Nephron (organoid): ENCODE results near the gene ABLIM3.

ENCODE experiments used
- H3K27ac Mint-ChIP-seq, 3 experiments: 2 replicates each; pipeline ENCODE4 v1.8.0; 2020; ENCODE audit warnings: mixed read lengths in 3 of 3, mild to moderate bottlenecking in 2 of 3, moderate library complexity in 1 of 3
- H3K27me3 Mint-ChIP-seq: 2 replicates; pipeline ENCODE4 v1.8.0; 2021; ENCODE audit warnings: low read depth, mild to moderate bottlenecking, moderate library complexity, mixed read lengths
- H3K36me3 Mint-ChIP-seq: 2 replicates; pipeline ENCODE4 v1.8.0; 2020; ENCODE audit warnings: low read depth, mixed read lengths
- H3K4me1 Mint-ChIP-seq: 2 replicates; pipeline ENCODE4 v1.8.0; 2020; ENCODE audit warnings: mixed read lengths
- H3K4me3 Mint-ChIP-seq, 3 experiments: 2 replicates each; pipeline ENCODE4 v1.8.0; 2020; ENCODE audit warnings: mild to moderate bottlenecking in 3 of 3, mixed read lengths in 3 of 3, moderate library complexity in 2 of 3
- H3K9me3 Mint-ChIP-seq: 2 replicates; pipeline ENCODE4 v1.8.0; 2020; ENCODE audit warnings: mixed read lengths
- CTCF ChIP-seq, 3 experiments: fragments of 200-600 bp; sonication (generic); IDR thresholded peaks; one replicate each; pipeline ENCODE4 v1.5.0; 2021; ENCODE audit warnings: antibody characterized with exemption in 3 of 3; ENCODE audit not compliant: unreplicated experiment in 3 of 3

Gene ABLIM3

GRCh38 chr5:149154650-149155049 lies 13.4 kb downstream of the ABLIM3 start:
- no peak overlapping the region for H3K4me3 Mint-ChIP-seq
- no peak for TF ChIP-seq CTCF (IDR thresholded peaks at IDR 0.05; ENCODE audit: unreplicated experiment in 3 of 3)
- H3K27ac Mint-ChIP-seq: no peak overlapping the region
- no peaks in the 10 kb centered on the region for H3K36me3 Mint-ChIP-seq
- peaks cover 51% of the 10 kb centered on the region for H3K4me1 Mint-ChIP-seq
- no peaks in the 10 kb centered on the region for H3K9me3 Mint-ChIP-seq
- no peaks in the 10 kb centered on the region for H3K27me3 Mint-ChIP-seq

GRCh38 chr5:149156435-149157083 lies 15.3 kb downstream of the ABLIM3 start:
- no peaks in the 10 kb centered on the region for H3K27me3 Mint-ChIP-seq
- H3K4me1 Mint-ChIP-seq: peaks cover 51% of the 10 kb centered on the region
- no peaks in the 10 kb centered on the region for H3K9me3 Mint-ChIP-seq
- no peak overlapping the region for H3K27ac Mint-ChIP-seq
- H3K4me3 Mint-ChIP-seq: no peak overlapping the region
- H3K36me3 Mint-ChIP-seq: no peaks in the 10 kb centered on the region
- no peak for TF ChIP-seq CTCF (IDR thresholded peaks at IDR 0.05; ENCODE audit: unreplicated experiment in 3 of 3)

- no peak overlapping the region for H3K4me3 Mint-ChIP-seq
- TF ChIP-seq CTCF (IDR thresholded peaks at IDR 0.05; ENCODE audit: unreplicated experiment in 3 of 3): no peak
- H3K9me3 Mint-ChIP-seq: no peaks in the 10 kb centered on the region
- no peaks in the 10 kb centered on the region for H3K27me3 Mint-ChIP-seq
- H3K4me1 Mint-ChIP-seq: peaks cover 50% of the 10 kb centered on the region
- no peaks in the 10 kb centered on the region for H3K36me3 Mint-ChIP-seq
- H3K27ac Mint-ChIP-seq: no peak overlapping the region
Observed at GRCh38 chr5:149157330-149157729, 16.0 kb downstream of the ABLIM3 start.

- H3K4me3 Mint-ChIP-seq: no peak overlapping the region
- TF ChIP-seq CTCF (IDR thresholded peaks at IDR 0.05; ENCODE audit: unreplicated experiment in 3 of 3): no peak
- H3K4me1 Mint-ChIP-seq: peaks cover 20% of the 10 kb centered on the region
- H3K27me3 Mint-ChIP-seq: no peaks in the 10 kb centered on the region
- H3K27ac Mint-ChIP-seq: no peak overlapping the region
- no peaks in the 10 kb centered on the region for H3K9me3 Mint-ChIP-seq
- no peaks in the 10 kb centered on the region for H3K36me3 Mint-ChIP-seq
Observed at GRCh38 chr5:149160291-149160787, 19.0 kb downstream of the ABLIM3 start.

- no peak overlapping the region for H3K4me3 Mint-ChIP-seq
- no peaks in the 10 kb centered on the region for H3K36me3 Mint-ChIP-seq
- no peaks in the 10 kb centered on the region for H3K9me3 Mint-ChIP-seq
- no peaks in the 10 kb centered on the region for H3K27me3 Mint-ChIP-seq
- peak overlapping the region; percentile 32 to 70 (median 56) for H3K27ac Mint-ChIP-seq
- peaks cover 13% of the 10 kb centered on the region for H3K4me1 Mint-ChIP-seq
- TF ChIP-seq CTCF (IDR thresholded peaks at IDR 0.05; ENCODE audit: unreplicated experiment in 3 of 3): no peak
Observed at GRCh38 chr5:149161026-149161687, 19.9 kb downstream of the ABLIM3 start.
